ENCODE results near the gene GLT8D2.

DNA sequence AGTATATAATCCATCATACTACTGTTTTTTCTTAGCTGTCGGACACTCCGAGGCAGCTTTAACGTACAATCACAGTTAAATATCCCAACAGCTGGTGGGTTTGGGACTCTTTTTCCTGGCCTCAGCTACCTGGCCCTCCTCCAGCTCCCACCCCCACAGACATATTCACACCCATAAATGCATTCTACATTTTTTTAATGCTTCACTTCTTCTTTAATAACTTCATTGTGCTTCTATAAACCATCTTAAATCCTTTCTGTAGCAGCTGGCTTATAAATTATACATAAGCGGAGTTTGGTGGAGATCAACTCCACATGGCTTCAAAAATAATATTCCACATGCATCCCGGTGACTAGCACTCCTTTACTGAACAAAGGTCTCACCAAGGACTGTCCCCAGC lies 51.0 kb downstream of the GLT8D2 start:
- TF ChIP-seq TAF1 (IDR thresholded peaks at IDR 0.05; ENCODE audit: borderline replicate concordance, low read depth, low read length), result no peak
- TF ChIP-seq POLR2A (IDR thresholded peaks at IDR 0.05; ENCODE audit: low read depth, low read length), result no peak
